ENCODE results near the gene CDC45.
"Not testable (repeated sequence)": the region's sequence is repeated elsewhere in the genome, so short reads cannot be mapped to it uniquely, and the experiment has no call there.

CDC45 gene, protein sequence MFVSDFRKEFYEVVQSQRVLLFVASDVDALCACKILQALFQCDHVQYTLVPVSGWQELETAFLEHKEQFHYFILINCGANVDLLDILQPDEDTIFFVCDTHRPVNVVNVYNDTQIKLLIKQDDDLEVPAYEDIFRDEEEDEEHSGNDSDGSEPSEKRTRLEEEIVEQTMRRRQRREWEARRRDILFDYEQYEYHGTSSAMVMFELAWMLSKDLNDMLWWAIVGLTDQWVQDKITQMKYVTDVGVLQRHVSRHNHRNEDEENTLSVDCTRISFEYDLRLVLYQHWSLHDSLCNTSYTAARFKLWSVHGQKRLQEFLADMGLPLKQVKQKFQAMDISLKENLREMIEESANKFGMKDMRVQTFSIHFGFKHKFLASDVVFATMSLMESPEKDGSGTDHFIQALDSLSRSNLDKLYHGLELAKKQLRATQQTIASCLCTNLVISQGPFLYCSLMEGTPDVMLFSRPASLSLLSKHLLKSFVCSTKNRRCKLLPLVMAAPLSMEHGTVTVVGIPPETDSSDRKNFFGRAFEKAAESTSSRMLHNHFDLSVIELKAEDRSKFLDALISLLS

GRCh38 chr22:19479355-19480172 is at the start of gene CDC45:
Gene CDC45 (plus strand): TSS chr22:19479920. CDS start chr22:19479969, 49 bp downstream.
- peak; percentile 94 to 95 for DNase-seq

DNA sequence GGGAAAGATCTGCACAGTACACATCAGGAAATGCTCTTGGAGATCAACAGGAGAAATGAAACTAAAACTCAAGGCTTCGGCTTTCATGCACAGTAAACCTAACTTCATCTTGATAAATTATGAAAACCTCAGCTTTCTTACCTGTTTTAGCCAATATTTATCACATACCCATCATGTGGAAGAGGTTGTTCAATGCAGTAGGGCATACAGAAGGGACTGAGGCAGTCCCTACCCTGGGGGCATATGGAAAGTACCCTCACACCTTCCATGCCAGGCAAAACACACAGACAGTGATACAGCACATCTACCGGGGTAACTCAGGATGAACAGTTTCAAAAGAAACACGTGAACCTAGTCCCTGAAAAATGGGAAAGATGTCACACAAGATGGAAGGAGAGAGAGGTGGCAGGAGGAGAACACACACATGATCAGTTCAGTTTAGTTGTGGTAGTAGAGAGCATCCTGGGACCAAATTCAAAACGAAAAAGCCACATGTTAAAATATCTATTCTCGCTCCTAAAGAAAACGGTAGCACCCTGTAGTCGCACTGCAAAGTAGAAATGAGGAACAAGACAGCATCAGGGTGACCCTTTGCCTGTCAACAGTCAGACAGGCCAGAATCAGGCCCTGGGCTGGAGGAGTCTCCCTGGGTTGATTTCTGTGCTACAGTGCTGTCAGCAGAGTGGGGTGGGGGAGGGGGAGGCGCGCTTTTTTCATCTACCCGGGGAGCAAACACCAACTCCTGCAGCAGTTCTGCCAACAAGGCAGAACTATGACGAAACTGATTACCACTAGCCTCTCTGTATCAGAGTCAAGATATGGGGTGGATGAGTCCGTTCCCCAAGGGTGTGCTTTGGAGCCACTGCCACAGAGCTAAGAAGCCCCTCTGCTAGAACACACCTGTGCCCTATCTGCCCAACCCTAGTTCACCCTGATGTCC is 49.5 kb upstream of the CDC45 start:
- peak in 1 of 2 experiments; percentile 55 for DNase-seq

- peak; percentile 44 to 57 for DNase-seq
Observed at GRCh38 chr22:19430890-19431541, 48.7 kb upstream of the CDC45 start.

- DNase-seq: peak; percentile 92 to 94
Observed at GRCh38 chr22:19431649-19432132, 48.0 kb upstream of the CDC45 start, which contains the start of gene HIRA. Gene HIRA (minus strand): TSS chr22:19431733. CDS start chr22:19431476, 257 bp downstream.

GRCh38 chr22:19432133-19432851 is 47.4 kb upstream of the CDC45 start, which contains the start of gene MRPL40:
Gene MRPL40 (plus strand): TSS chr22:19432545. CDS start chr22:19432555, 10 bp downstream.
- peak; percentile 94 for DNase-seq

GRCh38 chr22:19434401-19434800 is 45.3 kb upstream of the CDC45 start:
- DNase-seq: no peak

GRCh38 chr22:19434829-19435580 is 44.7 kb upstream of the CDC45 start:
- DNase-seq: no peak

DNA sequence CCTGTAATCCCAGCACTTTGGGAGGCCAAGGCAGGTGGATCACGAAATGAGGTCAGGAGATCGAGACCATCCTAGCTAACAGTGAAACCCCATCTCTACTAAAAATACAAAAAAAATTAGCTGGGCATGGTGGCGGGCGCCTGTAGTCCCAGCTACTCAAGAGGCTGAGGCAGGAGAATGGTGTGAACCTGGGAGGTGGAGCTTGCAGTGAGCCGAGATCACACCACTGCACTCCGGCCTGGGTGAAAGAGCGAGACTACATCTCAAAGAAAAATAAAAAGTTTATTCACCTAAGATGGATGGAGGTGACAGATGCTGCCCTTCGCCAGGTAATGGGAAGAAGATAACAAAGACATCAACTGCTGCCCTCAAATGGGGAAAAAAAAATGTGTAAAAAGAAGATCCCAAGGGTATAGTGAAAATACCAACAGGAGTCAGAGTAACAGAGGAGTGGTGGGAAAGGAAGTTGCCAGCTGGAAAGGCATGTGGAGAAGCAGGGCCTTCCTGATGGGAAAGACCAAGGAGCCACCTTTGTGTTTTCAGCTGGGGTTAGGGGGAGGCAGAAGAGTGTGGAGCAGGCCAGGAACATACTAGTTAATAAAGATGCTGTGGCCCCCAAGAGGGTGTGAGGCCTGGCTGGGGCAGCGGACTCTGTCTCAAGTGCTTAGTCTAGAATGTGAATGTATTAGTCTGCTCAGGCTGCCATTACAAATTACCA is 43.1 kb upstream of the CDC45 start:
- not testable (repeated sequence) for DNase-seq

GRCh38 chr22:19438298-19438697 is 41.4 kb upstream of the CDC45 start:
- DNase-seq: no peak

DNA sequence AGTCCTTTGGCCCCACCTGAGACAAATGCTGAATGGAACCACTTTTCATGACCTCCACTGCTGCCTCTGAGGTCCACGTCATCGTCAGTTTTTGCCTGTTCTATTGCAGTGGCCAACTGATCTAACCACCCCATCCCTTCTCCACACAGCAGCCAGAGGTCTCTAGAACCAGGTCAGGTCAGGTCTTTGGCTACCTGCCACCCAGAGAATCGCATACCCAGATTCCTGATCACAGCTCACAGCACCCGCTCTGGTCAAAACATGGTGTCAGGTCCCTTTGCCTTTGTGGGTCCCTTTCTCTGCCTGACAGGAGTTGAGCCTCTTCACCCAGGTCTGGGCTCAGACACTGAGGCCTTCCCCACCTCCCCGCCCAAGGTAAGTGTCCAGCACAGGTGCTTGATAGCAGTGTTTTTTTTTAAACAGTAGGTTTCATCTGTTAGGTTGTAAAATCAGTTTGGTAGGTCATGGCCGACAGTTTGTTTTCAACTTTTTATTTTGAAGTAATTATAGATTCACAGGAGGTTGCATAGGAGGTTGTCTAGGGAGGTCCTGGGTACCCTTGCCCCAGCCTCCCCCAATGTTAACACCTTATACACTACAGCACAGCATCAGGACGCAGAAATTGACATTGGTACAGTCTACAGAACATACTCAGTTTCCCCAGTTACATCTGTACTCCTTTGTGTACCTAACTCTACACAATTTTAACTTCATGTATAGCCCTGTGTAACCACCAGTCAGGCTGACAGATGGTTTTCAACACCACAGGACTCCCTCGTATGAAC is 39.1 kb upstream of the CDC45 start:
- DNase-seq: no peak

DNA sequence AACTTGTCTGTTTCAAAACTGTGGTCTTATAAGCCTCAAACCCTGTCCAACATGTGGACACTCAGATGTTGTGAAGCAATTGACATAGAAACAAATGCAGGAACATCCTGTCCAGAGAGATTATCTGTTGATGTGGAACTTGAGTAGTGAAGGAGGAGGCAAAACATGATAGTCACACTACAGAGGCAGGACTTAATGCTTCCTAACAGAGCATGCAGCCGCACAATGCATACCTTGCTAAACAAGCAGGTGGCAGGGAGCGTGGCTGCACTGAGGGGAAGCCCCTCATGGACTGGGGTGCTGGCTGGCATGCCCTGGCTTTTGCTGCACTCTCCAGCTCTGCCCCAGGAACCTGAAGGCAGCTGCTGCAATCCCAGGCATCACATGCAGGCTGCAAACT is 37.6 kb upstream of the CDC45 start:
- no peak for DNase-seq

- peak in 1 of 2 experiments; percentile 6 for DNase-seq
Observed at GRCh38 chr22:19443544-19444211, 36.0 kb upstream of the CDC45 start.

GRCh38 chr22:19445279-19445982 is 34.3 kb upstream of the CDC45 start:
- DNase-seq: not testable (repeated sequence)

DNA sequence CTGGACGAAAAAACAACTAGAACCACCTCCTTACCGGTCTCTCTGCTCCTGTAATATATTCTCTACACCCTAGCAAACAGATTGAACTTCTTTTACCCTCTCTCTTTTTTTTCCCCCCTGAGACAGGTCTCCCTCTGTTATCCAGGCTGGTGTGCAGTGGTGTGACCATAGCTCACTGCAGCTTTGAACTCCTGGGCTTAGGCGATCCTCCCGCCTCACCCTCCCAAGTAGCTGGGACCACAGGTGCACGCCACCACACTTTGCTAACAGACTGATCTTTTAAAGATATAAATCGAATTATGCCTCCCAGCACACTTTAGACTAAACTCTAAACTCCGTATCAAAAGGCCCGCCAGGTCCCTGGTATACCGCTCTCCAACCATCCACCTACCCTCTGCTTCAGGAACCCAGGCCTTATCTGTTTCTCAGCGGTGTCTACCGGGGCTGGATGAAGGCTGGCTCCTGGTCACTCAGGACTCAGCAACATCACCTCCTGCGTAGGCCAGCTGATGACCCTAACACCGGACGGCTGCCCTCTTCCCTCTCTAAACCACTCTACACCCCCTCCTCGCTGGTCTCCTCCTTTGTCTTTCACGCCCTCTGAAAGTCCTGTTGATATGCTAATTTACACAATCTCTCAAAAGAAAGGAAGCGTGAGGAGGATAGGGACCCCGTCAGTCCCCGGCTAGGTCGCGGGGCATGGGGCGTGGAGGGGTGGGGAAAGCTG is 33.0 kb upstream of the CDC45 start:
- no peak for DNase-seq

DNA sequence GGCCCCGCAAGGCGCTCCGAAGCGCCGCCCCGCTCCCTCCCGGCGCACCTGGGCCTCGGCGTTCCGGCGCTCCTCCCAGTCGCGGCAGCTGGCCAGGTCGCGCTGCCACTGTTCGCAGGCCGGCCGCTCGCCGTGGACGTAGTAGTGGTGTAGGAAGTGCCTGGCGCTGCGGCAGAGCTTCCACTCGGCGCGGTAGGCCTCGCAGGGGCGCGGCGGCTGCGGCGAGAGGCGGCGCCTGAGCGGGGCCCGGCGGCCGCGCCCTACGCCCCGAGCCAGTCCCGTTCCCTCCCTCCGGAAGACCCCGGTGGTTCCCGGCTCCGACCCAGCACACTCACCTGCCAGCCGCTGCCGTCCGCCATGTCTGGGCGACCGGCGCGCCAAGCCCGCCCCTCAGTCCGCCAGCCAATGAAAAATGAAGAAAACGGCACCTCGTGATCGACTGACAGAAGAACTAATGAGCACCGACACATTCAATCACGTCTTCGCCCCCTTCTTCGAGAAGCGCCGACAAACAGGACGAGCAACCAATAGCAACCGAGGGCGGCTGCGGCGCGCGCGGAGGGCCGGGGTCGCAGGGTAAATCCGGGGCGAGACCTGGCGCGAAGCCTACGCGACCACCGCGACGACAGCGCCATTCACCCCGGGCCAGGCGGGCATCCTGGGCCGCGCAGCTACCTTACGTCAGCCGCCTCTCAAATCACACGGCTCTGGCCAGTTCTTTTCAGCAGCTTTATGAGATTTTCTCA is 32.2 kb upstream of the CDC45 start, which contains the start of gene C22orf39:
TSS of gene C22orf39 (minus strand) at position 382 of the 746 bp plus-strand sequence. CDS start at position 359, 23 bp downstream.
- peak; percentile 87 to 91 for DNase-seq
